GM12878 (cell line): Measurements from ENCODE around the gene LOX.

Experiments used
- CEBPB ChIP-seq, 2 experiments: fragments of 150-350 bp in 1 of 2; IDR thresholded peaks; 2 replicates each; pipeline ENCODE4 v1.6.1; 2012 to 2014; ENCODE audit warnings: low read depth in 2 of 2, low read length in 2 of 2, borderline replicate concordance in 1 of 2, inconsistent platforms in 1 of 2
- EP300 ChIP-seq, 2 experiments: fragments of 150-350 bp in 1 of 2; IDR thresholded peaks; 2 replicates each; pipeline ENCODE4 v1.6.1; 2011 to 2012; ENCODE audit warnings: low read depth in 2 of 2, low read length in 2 of 2, borderline replicate concordance in 1 of 2, improper control_type of control experiment in 1 of 2, inconsistent platforms in 1 of 2; ENCODE audit not compliant: control insufficient read depth in 1 of 2
- KDM1A ChIP-seq: fragments of 200-600 bp; sonication (generic); IDR thresholded peaks from 2 replicates; pipeline ENCODE4 v1.6.1; 2016; ENCODE audit warnings: borderline replicate concordance
- NRF1 ChIP-seq: conservative IDR thresholded peaks from 2 replicates; pipeline ENCODE4 v1.6.1; 2011; ENCODE audit warnings: mild to moderate bottlenecking, low read depth, low read length, improper control_type of control experiment
- PAX8 ChIP-seq: fragments of 450-650 bp; IDR thresholded peaks from 2 replicates; pipeline ENCODE4 v1.6.1; 2017; ENCODE audit warnings: mild to moderate bottlenecking, moderate library complexity
- POLR2A ChIP-seq: IDR thresholded peaks from 2 replicates; pipeline ENCODE4 v1.6.1; 2011; ENCODE audit warnings: low read depth, mild to moderate bottlenecking, low read length
- SIN3A ChIP-seq: IDR thresholded peaks from 2 replicates; pipeline ENCODE4 v1.6.1; 2012; ENCODE audit warnings: low read depth, low read length, improper control_type of control experiment
- SREBF2 ChIP-seq: IDR thresholded peaks from 2 replicates; pipeline ENCODE4 v1.6.1; 2012; ENCODE audit warnings: mild to moderate bottlenecking, low read length
- ZNF384 ChIP-seq: IDR thresholded peaks from 2 replicates; pipeline ENCODE4 v1.6.1; 2012; ENCODE audit warnings: low read depth, mild to moderate bottlenecking, low read length, improper control_type of control experiment, borderline replicate concordance
- TF ChIP-seq, protein P1 (sequence below): IDR thresholded peaks from 2 replicates; pipeline ENCODE4 v1.6.1; 2012; ENCODE audit warnings: low read length, inconsistent platforms
- TF ChIP-seq, protein P2 (sequence below), 3 experiments: IDR thresholded peaks in 2 of 3; conservative IDR thresholded peaks in 1 of 3; 2 replicates each; pipeline ENCODE4 v1.5.1; 2011; ENCODE audit warnings: low read depth in 3 of 3, low read length in 3 of 3, mild to moderate bottlenecking in 3 of 3, control low read depth in 2 of 3, moderate library complexity in 2 of 3, inconsistent platforms in 1 of 3, mixed read lengths in 1 of 3; ENCODE audit not compliant: control insufficient read depth in 2 of 3, insufficient read depth in 1 of 3; ENCODE audit errors: extremely low read depth in 1 of 3
- TF ChIP-seq, protein P3 (sequence below): IDR thresholded peaks from 2 replicates; pipeline ENCODE4 v1.6.1; 2012; ENCODE audit warnings: mild to moderate bottlenecking, low read depth, low read length
- TF ChIP-seq, protein P4 (sequence below): fragments of 450-650 bp; IDR thresholded peaks from 2 replicates; pipeline ENCODE4 v1.6.1; 2016; ENCODE audit warnings: mild to moderate bottlenecking, moderate library complexity, borderline replicate concordance

DNA sequence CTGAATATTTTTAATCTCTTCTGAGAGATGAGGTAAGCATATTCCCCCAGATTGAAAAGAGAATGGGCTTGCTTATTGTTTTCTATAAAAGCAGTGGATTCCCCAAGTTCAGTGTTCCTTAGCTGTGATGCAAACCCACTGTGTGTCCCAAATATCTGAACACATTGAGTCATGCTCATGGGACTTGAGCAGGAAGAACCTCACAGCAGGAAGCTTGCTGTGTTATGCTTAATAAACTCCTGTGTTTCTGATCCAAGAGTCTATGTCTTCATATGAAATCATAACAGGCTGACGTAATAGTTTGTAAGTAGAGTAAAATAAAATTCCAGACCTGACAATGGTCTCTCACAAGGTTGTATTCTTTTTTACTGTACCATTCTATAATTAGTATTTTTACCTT, 24.8 kb upstream of the LOX start:
- no peak for TF ChIP-seq PAX8
- TF ChIP-seq, protein P1, sequence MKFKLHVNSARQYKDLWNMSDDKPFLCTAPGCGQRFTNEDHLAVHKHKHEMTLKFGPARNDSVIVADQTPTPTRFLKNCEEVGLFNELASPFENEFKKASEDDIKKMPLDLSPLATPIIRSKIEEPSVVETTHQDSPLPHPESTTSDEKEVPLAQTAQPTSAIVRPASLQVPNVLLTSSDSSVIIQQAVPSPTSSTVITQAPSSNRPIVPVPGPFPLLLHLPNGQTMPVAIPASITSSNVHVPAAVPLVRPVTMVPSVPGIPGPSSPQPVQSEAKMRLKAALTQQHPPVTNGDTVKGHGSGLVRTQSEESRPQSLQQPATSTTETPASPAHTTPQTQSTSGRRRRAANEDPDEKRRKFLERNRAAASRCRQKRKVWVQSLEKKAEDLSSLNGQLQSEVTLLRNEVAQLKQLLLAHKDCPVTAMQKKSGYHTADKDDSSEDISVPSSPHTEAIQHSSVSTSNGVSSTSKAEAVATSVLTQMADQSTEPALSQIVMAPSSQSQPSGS: no peak
- TF ChIP-seq, protein P2, sequence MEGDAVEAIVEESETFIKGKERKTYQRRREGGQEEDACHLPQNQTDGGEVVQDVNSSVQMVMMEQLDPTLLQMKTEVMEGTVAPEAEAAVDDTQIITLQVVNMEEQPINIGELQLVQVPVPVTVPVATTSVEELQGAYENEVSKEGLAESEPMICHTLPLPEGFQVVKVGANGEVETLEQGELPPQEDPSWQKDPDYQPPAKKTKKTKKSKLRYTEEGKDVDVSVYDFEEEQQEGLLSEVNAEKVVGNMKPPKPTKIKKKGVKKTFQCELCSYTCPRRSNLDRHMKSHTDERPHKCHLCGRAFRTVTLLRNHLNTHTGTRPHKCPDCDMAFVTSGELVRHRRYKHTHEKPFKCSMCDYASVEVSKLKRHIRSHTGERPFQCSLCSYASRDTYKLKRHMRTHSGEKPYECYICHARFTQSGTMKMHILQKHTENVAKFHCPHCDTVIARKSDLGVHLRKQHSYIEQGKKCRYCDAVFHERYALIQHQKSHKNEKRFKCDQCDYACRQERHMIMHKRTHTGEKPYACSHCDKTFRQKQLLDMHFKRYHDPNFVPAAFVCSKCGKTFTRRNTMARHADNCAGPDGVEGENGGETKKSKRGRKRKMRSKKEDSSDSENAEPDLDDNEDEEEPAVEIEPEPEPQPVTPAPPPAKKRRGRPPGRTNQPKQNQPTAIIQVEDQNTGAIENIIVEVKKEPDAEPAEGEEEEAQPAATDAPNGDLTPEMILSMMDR (IDR thresholded peaks at IDR 0.05 in 2 of 3, conservative IDR thresholded peaks at IDR 0.05 in 1 of 3; ENCODE audit: control insufficient read depth in 2 of 3, extremely low read depth in 1 of 3, insufficient read depth in 1 of 3, low read depth in 3 of 3, low read length in 3 of 3): no peak
- no peak for TF ChIP-seq ZNF384
- no peak for TF ChIP-seq SIN3A
- TF ChIP-seq EP300 (IDR thresholded peaks at IDR 0.05; ENCODE audit: borderline replicate concordance in 1 of 2, control insufficient read depth in 1 of 2, low read depth in 2 of 2, low read length in 2 of 2): no peak
- TF ChIP-seq, protein P3, sequence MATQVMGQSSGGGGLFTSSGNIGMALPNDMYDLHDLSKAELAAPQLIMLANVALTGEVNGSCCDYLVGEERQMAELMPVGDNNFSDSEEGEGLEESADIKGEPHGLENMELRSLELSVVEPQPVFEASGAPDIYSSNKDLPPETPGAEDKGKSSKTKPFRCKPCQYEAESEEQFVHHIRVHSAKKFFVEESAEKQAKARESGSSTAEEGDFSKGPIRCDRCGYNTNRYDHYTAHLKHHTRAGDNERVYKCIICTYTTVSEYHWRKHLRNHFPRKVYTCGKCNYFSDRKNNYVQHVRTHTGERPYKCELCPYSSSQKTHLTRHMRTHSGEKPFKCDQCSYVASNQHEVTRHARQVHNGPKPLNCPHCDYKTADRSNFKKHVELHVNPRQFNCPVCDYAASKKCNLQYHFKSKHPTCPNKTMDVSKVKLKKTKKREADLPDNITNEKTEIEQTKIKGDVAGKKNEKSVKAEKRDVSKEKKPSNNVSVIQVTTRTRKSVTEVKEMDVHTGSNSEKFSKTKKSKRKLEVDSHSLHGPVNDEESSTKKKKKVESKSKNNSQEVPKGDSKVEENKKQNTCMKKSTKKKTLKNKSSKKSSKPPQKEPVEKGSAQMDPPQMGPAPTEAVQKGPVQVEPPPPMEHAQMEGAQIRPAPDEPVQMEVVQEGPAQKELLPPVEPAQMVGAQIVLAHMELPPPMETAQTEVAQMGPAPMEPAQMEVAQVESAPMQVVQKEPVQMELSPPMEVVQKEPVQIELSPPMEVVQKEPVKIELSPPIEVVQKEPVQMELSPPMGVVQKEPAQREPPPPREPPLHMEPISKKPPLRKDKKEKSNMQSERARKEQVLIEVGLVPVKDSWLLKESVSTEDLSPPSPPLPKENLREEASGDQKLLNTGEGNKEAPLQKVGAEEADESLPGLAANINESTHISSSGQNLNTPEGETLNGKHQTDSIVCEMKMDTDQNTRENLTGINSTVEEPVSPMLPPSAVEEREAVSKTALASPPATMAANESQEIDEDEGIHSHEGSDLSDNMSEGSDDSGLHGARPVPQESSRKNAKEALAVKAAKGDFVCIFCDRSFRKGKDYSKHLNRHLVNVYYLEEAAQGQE: no peak
- TF ChIP-seq, protein P4, sequence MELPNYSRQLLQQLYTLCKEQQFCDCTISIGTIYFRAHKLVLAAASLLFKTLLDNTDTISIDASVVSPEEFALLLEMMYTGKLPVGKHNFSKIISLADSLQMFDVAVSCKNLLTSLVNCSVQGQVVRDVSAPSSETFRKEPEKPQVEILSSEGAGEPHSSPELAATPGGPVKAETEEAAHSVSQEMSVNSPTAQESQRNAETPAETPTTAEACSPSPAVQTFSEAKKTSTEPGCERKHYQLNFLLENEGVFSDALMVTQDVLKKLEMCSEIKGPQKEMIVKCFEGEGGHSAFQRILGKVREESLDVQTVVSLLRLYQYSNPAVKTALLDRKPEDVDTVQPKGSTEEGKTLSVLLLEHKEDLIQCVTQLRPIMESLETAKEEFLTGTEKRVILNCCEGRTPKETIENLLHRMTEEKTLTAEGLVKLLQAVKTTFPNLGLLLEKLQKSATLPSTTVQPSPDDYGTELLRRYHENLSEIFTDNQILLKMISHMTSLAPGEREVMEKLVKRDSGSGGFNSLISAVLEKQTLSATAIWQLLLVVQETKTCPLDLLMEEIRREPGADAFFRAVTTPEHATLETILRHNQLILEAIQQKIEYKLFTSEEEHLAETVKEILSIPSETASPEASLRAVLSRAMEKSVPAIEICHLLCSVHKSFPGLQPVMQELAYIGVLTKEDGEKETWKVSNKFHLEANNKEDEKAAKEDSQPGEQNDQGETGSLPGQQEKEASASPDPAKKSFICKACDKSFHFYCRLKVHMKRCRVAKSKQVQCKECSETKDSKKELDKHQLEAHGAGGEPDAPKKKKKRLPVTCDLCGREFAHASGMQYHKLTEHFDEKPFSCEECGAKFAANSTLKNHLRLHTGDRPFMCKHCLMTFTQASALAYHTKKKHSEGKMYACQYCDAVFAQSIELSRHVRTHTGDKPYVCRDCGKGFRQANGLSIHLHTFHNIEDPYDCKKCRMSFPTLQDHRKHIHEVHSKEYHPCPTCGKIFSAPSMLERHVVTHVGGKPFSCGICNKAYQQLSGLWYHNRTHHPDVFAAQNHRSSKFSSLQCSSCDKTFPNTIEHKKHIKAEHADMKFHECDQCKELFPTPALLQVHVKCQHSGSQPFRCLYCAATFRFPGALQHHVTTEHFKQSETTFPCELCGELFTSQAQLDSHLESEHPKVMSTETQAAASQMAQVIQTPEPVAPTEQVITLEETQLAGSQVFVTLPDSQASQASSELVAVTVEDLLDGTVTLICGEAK: no peak
- TF ChIP-seq POLR2A: no peak
- no peak for TF ChIP-seq NRF1
- TF ChIP-seq SREBF2: no peak
- no peak for TF ChIP-seq CEBPB (IDR thresholded peaks at IDR 0.05; ENCODE audit: borderline replicate concordance in 1 of 2, low read depth in 2 of 2, low read length in 2 of 2)
- no peak for TF ChIP-seq KDM1A
